ENCODE results near the gene CILP2. TPM values are rescaled to one million over a fixed set of nuclear protein-coding genes. Genes with fewer than 3 reads are reported as not detected.

CILP2 gene
- total RNA-seq, 1 donor from 2014 or later = 0.98 TPM

DNA sequence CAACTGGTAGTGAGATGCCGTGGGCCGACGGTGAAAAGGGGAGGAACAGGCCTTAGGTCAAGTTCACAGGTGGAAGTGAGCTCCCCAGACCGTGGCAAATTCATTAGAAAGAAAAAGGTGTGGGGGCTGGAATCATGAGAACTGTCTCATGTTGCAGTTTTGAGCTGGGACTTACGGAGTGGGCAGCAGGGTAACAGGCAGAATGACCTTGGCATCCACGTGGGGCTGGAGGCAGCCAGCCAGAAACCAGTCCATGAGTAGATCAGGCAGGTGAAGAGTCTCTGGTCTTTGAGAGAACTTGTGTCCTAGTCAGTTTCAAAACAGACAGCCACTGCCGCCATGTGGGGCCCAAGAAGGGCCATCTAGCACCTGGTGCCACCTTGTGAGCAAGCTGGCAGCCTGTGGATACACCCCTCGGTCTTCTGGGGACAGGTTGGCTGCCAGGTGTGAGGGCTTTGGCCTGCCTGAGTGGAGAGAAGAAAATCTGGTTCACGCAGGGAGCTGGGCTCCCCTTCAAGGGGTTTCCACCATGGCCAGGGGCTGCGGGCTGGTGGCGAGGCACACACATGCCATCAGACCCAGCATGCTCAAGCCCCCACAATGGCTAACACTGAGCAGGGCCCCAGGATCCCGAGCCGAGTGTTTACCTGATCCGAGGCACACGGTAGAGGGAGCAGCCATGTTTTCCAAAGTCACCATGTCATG is 46.6 kb upstream of the CILP2 start:
- Histone ChIP-seq H3K9me3 (no peaks in the 10 kb centered on the region), H3K4me1 (peaks cover 43% of the 10 kb centered on the region), H3K36me3 (peaks cover 0 to 28% of the 10 kb centered on the region in 2 donors), H3K27me3 (no peaks in the 10 kb centered on the region), H3K4me3 (no peak overlapping the region), H3K27ac (no peak overlapping the region)
- DNase-seq (ENCODE audit: extremely low spot score in 2 of 2) = no peak
- intact Hi-C loops (cut with DNase I) = loop anchor here (5.0 kb wide), 1 partner anchor 124 kb away; no protein-coding TSS in a partner anchor
- TF ChIP-seq POLR2A (IDR thresholded peaks at IDR 0.05) = no peak
- peak in 1 of 2 donors; percentile 17 for TF ChIP-seq POLR2AphosphoS5 (IDR thresholded peaks at IDR 0.05; ENCODE audit: insufficient read depth in 1 of 2, low read depth in 1 of 2)

DNA sequence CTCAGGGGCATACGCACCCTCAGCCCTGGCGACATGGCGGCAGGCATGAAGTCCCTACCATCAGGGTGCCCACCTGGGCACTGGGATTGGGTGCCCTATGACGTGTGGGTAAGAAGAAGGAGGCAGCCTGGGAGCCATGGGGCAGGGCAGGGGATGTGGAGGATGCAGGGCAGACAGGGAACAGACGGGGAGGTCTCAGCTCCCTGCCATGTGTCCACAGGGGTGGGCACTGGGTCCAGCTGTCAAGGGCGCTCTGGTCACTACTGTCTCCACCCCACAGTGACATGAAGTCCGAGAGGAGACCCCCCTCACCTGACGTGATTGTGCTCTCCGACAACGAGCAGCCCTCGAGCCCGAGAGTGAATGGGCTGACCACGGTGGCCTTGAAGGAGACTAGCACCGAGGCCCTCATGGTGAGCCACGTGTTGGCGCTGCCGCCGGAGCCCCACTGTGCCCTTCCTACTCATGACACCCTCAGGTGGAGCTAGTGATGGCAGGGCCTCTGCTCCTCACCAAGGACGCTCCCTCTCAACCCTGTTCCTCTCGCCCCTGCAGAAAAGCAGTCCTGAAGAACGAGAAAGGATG is 45.9 kb upstream of the CILP2 start:
- intact Hi-C loops (cut with DNase I) = loop anchor here (5.0 kb wide), 1 partner anchor 125 kb away; no protein-coding TSS in a partner anchor
- no peak for DNase-seq (ENCODE audit: extremely low spot score in 2 of 2)
- no peaks in the 10 kb centered on the region for H3K27me3 ChIP-seq
- no peak overlapping the region for H3K4me3 ChIP-seq
- peaks cover 0 to 34% of the 10 kb centered on the region in 2 donors for H3K36me3 ChIP-seq
- peaks cover 36% of the 10 kb centered on the region for H3K4me1 ChIP-seq
- TF ChIP-seq POLR2AphosphoS5 (IDR thresholded peaks at IDR 0.05; ENCODE audit: insufficient read depth in 1 of 2, low read depth in 1 of 2) (no peak), POLR2A (IDR thresholded peaks at IDR 0.05) (no peak)
- TF ChIP-seq, protein P1, sequence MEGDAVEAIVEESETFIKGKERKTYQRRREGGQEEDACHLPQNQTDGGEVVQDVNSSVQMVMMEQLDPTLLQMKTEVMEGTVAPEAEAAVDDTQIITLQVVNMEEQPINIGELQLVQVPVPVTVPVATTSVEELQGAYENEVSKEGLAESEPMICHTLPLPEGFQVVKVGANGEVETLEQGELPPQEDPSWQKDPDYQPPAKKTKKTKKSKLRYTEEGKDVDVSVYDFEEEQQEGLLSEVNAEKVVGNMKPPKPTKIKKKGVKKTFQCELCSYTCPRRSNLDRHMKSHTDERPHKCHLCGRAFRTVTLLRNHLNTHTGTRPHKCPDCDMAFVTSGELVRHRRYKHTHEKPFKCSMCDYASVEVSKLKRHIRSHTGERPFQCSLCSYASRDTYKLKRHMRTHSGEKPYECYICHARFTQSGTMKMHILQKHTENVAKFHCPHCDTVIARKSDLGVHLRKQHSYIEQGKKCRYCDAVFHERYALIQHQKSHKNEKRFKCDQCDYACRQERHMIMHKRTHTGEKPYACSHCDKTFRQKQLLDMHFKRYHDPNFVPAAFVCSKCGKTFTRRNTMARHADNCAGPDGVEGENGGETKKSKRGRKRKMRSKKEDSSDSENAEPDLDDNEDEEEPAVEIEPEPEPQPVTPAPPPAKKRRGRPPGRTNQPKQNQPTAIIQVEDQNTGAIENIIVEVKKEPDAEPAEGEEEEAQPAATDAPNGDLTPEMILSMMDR (IDR thresholded peaks at IDR 0.05) = no peak
- no peak overlapping the region for H3K27ac ChIP-seq
- no peaks in the 10 kb centered on the region for H3K9me3 ChIP-seq

DNA sequence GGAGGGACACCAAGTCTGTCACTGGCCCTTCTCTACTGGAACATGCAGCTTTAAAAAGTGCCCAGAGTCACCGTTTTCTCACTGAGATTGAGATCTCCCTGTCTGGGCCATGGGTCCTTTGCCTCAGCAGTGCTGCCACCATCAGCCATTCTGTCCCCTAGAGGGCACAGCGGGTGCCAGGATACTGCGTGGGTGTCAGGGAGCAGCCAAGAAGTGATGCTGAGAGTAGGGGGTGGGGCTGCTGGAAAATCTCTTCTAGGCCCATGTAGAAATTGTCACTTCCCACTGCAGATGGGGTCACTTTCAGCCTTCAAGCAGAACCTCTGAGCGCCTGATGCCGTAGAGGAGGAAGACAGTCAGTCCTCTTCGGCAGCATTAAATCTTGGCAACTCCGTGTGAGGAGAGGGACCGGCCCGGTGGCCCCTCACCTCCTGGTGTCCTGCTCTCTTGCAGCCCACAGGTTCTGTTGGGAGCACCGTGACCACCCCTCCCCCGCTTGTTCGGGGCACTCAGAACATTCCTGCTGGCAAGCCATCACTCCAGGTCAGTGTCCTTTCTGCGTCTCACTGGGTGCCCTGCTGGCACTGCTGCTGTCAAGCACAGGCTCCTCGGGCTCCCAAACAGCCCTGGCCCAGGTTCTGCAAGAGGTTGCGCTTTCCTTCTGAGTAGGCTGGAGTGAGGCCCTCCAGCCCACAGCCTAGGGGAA is 44.1 kb upstream of the CILP2 start:
- Histone ChIP-seq H3K4me1 (peaks cover 17% of the 10 kb centered on the region), H3K27me3 (no peaks in the 10 kb centered on the region), H3K9me3 (no peaks in the 10 kb centered on the region), H3K27ac (no peak overlapping the region), H3K4me3 (no peak overlapping the region), H3K36me3 (peaks cover 0 to 49% of the 10 kb centered on the region in 2 donors)
- no peak for DNase-seq (ENCODE audit: extremely low spot score in 2 of 2)
- intact Hi-C loops (cut with DNase I) = loop anchor here (5.0 kb wide), 1 partner anchor 127 kb away; no protein-coding TSS in a partner anchor
- TF ChIP-seq, protein P1 (IDR thresholded peaks at IDR 0.05) = no peak

DNA sequence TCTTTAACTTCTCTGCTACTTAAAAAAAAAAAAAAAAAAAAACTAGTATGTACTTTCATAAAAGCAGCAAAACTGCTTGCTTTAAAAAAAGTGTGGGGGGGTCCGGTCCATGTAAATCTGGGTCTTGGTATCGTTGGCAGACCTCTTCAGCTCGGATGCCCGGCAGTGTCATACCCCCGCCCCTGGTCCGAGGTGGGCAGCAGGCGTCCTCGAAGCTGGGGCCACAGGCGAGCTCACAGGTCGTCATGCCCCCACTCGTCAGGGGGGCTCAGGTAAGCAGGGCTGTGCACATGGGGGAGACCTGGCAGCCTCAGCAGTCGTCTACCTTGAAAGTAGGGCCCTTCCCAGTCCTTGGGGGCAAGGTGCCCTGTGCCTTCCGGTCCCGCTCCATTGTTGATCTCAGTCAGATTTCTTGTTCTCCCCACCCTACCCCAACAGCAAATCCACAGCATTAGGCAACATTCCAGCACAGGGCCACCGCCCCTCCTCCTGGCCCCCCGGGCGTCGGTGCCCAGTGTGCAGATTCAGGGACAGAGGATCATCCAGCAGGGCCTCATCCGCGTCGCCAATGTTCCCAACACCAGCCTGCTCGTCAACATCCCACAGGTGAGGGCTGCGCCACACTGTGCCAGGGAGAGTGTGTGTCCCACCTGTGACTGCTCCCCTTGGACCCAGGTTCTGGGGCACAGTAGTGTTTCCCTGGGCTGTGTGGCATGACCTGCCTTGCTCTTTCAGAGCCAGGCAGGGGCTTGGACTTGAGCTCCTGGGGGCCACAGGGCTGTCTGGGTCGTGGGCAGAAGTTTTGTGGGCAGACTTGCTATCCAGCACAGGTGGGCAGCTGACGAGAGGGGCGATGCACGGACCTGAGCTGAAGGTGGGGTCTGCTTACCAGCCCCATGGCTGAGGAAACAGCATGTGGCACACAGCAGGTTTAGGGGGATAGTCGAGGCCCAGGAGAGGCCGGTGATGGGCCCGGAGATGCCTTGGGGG is 42.2 kb upstream of the CILP2 start:
- Histone ChIP-seq H3K27me3 (no peaks in the 10 kb centered on the region), H3K36me3 (peaks cover 0 to 68% of the 10 kb centered on the region in 2 donors), H3K4me1 (no peaks in the 10 kb centered on the region), H3K27ac (no peak overlapping the region), H3K9me3 (no peaks in the 10 kb centered on the region), H3K4me3 (no peak overlapping the region)
- TF ChIP-seq POLR2AphosphoS5 (IDR thresholded peaks at IDR 0.05; ENCODE audit: insufficient read depth in 1 of 2, low read depth in 1 of 2) = no peak
- DNase-seq (ENCODE audit: extremely low spot score in 2 of 2) = no peak
- intact Hi-C loops (cut with DNase I) = no loop called here

DNA sequence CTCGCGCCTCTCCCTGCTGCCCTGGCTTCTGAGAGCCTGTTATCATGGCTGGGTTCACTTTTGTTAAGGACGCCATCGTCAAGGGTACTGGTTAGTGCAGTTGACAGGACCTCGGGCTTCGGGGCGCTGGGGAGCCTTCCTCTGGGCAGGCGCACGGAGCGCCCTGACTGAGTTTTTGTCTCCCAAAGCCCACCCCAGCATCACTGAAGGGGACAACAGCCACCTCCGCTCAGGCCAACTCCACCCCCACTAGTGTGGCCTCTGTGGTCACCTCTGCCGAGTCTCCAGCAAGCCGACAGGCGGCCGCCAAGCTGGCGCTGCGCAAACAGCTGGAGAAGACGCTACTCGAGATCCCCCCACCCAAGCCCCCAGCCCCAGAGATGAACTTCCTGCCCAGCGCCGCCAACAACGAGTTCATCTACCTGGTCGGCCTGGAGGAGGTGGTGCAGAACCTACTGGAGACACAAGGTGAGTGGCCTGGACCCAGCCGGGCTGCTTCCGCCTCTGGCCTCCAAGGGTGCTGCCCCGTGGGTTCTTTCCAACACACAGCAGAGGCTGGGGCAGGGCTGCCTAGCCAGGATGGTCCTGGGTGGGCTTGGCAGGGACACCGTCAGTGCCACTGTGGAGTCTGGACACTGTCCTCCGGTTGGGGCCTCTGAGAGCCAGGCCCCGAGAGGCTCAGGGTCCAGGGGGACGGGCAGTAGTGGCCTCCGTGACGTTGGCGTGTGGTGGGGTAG is 39.6 kb upstream of the CILP2 start:
- Histone ChIP-seq H3K4me1 (no peaks in the 10 kb centered on the region), H3K4me3 (no peak overlapping the region), H3K27me3 (no peaks in the 10 kb centered on the region), H3K36me3 (peaks cover 0 to 84% of the 10 kb centered on the region in 2 donors), H3K27ac (no peak overlapping the region), H3K9me3 (no peaks in the 10 kb centered on the region)
- no peak for DNase-seq (ENCODE audit: extremely low spot score in 2 of 2)
- intact Hi-C loops (cut with DNase I) = no loop called here
- TF ChIP-seq, protein P1 (IDR thresholded peaks at IDR 0.05) = no peak
- TF ChIP-seq POLR2A (IDR thresholded peaks at IDR 0.05) (no peak), POLR2AphosphoS5 (IDR thresholded peaks at IDR 0.05; ENCODE audit: insufficient read depth in 1 of 2, low read depth in 1 of 2) (no peak)
